ENCODE results near the gene EVI5.

DNA sequence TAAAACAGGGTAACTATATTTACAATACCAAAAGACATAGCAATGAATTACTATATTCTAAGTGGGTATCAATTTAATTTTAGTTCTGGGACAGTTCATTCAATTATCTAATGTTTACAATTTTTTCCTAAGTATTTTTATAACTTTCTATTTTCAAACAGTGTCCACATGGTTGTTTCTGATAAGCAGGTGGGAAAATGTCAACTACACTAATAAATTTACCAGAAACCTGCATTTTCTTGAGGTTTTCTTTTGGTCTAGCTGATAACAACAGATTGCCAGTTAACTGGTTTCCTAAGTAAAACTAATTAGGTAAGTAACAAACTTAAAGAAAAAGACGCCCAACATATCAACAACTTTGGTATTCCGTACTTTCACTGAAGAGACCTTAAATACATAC lies 213.3 kb downstream of the EVI5 start:
- TF ChIP-seq, protein P1, sequence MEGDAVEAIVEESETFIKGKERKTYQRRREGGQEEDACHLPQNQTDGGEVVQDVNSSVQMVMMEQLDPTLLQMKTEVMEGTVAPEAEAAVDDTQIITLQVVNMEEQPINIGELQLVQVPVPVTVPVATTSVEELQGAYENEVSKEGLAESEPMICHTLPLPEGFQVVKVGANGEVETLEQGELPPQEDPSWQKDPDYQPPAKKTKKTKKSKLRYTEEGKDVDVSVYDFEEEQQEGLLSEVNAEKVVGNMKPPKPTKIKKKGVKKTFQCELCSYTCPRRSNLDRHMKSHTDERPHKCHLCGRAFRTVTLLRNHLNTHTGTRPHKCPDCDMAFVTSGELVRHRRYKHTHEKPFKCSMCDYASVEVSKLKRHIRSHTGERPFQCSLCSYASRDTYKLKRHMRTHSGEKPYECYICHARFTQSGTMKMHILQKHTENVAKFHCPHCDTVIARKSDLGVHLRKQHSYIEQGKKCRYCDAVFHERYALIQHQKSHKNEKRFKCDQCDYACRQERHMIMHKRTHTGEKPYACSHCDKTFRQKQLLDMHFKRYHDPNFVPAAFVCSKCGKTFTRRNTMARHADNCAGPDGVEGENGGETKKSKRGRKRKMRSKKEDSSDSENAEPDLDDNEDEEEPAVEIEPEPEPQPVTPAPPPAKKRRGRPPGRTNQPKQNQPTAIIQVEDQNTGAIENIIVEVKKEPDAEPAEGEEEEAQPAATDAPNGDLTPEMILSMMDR (IDR thresholded peaks at IDR 0.05; ENCODE audit: poor library complexity, severe bottlenecking): no peak
- TF ChIP-seq EZH2 (IDR thresholded peaks at IDR 0.05; ENCODE audit: borderline replicate concordance, insufficient read depth, low read length, poor library complexity, severe bottlenecking) (no peak), POLR2AphosphoS5 (IDR thresholded peaks at IDR 0.05) (no peak), MXI1 (conservative IDR thresholded peaks at IDR 0.05; ENCODE audit: poor library complexity, severe bottlenecking) (no peak), RAD21 (conservative IDR thresholded peaks at IDR 0.05) (no peak), EP300 (conservative IDR thresholded peaks at IDR 0.05; ENCODE audit: poor library complexity, severe bottlenecking) (no peak), SMC3 (conservative IDR thresholded peaks at IDR 0.05; ENCODE audit: poor library complexity) (no peak), TAF1 (IDR thresholded peaks at IDR 0.05; ENCODE audit: low read depth) (no peak)
- TF ChIP-seq, protein P2, sequence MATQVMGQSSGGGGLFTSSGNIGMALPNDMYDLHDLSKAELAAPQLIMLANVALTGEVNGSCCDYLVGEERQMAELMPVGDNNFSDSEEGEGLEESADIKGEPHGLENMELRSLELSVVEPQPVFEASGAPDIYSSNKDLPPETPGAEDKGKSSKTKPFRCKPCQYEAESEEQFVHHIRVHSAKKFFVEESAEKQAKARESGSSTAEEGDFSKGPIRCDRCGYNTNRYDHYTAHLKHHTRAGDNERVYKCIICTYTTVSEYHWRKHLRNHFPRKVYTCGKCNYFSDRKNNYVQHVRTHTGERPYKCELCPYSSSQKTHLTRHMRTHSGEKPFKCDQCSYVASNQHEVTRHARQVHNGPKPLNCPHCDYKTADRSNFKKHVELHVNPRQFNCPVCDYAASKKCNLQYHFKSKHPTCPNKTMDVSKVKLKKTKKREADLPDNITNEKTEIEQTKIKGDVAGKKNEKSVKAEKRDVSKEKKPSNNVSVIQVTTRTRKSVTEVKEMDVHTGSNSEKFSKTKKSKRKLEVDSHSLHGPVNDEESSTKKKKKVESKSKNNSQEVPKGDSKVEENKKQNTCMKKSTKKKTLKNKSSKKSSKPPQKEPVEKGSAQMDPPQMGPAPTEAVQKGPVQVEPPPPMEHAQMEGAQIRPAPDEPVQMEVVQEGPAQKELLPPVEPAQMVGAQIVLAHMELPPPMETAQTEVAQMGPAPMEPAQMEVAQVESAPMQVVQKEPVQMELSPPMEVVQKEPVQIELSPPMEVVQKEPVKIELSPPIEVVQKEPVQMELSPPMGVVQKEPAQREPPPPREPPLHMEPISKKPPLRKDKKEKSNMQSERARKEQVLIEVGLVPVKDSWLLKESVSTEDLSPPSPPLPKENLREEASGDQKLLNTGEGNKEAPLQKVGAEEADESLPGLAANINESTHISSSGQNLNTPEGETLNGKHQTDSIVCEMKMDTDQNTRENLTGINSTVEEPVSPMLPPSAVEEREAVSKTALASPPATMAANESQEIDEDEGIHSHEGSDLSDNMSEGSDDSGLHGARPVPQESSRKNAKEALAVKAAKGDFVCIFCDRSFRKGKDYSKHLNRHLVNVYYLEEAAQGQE (IDR thresholded peaks at IDR 0.05; ENCODE audit: borderline replicate concordance): no peak
